Measurements from ENCODE around the gene VANGL2. TPM values are rescaled to one million over a fixed set of nuclear protein-coding genes. Genes with fewer than 3 reads are reported as not detected.

The VANGL2 gene
- total RNA-seq, 1 donor from 2014 or later: 12.3 TPM

DNA sequence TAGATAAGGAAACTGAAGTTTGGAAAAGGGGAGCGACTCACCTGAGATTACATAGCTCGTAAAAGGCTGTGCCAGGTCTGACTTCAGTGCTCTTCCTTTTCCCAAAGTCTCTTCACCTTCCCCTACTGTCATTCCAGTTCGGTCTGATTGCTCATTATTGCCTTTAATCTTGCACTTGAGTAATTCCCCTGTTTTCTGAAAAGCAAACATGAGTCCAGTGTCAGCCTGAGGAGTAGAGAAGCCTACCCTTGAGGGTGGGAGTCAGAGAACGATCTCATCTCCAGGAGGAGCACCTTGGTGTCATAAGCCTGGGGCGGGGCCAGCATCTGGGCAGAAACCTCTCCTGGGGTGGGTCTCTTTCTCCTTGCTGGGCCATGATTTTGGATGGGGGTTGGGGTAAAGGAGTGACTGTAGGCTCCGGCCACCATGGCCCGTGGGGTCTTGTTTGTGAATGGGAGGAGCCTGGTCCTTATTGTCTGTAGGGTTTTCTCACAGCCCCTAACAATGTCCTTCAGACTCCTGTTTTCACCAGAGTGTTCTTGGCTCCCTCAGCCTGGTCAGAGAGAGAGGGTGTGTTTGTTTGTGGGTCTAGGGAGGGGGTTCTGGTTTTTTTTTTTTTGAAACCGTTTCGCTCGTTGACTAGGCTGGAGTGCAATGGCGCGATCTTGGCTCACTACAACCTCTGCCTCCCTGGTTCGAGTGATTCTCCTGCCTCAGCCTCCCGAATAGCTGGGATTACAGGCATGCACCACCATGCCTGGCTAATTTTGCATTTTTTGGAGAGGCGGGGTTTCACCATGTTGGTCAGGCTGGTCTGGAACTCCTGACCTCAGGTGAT, 6.0 kb downstream of the VANGL2 start:
- ATAC-seq: peak; percentile 14

GRCh38 chr1:160407839-160408801, 7.8 kb downstream of the VANGL2 start:
- ATAC-seq: peak; percentile 88

DNA sequence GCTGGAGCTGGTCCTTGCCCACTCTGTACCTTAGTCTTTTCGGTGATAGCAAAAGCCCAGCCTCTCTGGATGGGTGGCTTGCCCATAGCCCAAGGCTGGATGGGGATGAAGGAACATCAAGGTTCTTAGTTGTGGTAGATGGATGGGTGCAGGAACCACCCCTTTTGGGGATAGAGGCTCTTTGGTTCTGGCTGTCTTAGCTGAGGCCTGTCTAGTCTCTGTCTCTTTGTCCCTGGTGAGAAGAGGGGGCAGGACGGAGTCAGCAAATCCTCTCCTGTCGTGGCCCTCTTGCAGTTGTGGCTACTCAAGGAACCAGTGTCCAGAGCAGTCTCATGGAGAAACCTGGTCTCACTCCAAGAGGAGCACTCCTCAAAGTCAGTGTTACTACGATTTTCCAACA, 8.5 kb downstream of the VANGL2 start:
- no peak for ATAC-seq

DNA sequence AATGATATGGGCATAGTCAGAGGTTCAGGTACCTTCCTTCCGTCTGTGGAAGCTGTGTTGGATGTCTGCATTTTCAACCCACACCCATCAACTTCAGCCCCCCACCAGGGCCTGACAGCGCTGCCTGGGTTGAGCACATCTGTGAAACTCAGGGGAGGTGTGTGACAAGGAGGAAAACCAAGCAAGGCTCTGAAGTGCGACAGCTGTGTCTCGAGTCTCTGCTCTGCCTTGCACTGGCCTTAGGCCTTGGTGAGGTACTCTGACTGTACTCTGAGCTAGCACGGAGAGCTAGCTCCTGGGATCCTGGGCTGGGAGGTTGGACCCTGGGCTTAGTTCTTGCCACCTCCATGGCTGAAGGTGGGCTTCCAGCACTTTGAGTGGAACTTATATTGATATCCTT, 9.1 kb downstream of the VANGL2 start:
- no peak for ATAC-seq

DNA sequence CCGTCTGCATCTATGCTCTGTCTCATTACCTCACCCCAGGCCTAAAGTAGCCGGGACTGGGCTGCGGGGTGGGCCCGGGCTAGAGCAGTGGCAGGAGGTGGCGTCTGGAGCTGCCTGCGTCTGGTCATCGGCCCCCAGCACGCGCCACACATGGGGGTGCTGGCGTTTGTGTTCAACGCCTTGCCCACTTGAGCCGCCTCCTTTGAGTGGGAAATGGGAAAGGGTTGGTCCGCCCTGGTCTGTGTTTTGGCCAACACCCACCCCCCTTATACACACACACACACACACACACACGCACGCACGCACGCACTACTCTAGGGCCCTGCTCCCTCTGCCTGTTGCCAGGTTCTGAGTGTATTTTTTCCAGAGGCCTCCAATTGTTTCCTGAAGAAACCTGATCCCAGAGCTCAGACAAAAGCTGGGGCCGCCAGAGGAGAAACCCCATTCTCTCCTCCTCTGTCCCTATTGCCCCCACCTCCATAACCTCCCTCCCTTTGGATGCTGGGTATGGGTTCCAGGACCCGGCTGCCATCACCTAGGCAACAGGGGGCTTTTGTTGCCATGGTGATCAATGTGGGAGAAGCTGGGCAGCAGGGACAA, 10.1 kb downstream of the VANGL2 start:
- ATAC-seq: no peak

DNA sequence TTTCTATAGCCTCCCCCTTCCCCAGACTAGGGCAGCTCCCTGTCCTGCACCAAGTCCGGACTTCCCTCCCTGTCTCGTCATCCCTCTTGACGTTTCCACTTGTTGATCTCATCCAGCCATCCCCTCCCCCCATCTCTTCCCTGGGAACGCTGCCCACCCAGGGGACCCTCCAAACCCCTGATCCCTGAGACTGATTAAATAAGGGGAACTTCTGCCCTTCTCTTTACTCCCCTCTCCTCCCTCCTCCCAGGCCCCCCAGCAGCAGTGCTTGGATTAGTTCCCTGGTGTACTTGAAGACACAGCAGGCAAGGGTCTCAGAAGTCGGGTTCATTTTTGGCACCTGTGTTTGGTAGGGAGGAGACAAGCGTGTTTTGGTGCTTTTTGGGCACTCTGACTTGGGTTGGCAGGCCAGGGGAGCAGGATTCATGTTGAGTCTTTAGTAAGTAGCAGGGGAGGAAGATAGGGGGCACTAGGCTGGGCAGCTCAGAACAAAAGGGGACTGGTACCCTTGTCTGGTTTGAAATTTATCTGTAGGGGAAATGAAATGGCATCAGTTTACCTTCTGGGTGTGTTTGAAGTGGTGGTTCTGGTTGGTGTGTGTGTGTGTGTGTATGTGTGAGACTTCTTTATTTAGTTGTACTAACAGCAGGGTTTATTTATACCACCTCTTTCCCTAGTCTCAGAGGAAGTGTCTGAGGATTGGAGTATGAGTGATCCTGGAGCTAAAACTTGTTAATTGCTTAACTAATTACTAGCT, 11.1 kb downstream of the VANGL2 start:
- no peak for ATAC-seq

- ATAC-seq: no peak
These were observed 11.6 kb downstream of the VANGL2 start for GRCh38 chr1:160412028-160412362.

GRCh38 chr1:160413716-160414115, 13.4 kb downstream of the VANGL2 start:
- no peak for ATAC-seq

- ATAC-seq: peak; percentile 89
These were observed 14.5 kb downstream of the VANGL2 start for GRCh38 chr1:160414881-160415280.

DNA sequence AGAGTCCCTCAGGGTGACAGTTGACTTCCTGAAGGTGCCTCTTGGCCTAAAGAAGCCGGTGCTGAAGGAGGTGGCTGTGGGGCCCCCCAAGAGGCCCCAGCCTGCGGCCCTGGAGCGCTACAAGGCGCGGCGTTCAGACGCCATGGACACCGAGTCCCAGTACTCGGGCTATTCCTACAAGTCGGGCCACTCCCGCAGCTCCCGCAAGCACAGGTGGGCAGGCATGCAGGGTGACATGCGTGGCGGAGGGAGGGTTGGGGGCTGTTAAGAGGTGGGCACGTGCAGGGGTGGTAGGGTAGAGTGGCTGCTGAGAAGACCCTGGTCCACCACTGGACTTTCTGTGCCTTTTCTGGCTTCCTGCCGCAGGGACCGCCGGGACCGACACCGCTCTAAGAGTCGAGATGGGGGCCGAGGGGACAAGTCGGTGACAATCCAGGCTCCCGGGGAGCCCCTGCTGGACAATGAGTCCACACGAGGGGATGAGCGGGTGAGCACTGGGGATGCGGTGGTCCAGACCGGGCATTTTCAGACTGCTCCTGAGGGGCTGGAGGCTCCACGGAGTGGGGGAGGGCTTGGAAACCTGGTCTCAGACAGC, 15.4 kb downstream of the VANGL2 start:
- no peak for ATAC-seq

- peak; percentile 68 for ATAC-seq
These were observed 16.0 kb downstream of the VANGL2 start for GRCh38 chr1:160416369-160416768.

DNA sequence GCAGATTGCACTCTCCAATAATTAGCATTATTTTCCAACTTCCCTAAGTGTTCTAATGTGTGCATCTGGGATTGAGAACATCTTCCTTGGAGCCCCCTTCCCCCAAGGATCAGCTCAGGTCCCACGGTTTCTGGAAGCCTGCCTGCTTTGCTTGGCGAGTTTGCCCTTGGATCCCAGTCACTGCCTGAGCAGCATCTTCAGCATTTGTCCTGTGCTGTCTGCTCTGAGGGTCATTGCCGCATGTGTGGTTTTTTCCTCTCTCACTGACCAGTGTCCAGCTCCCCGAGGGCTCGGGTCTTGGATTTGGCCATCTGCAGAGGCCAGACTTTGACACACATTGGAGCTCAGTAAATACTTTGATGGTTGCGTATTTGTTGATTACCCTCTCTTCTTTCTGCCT, 18.1 kb downstream of the VANGL2 start:
- no peak for ATAC-seq

- ATAC-seq: no peak
These were observed 18.9 kb downstream of the VANGL2 start for GRCh38 chr1:160419150-160419837.

GRCh38 chr1:160419838-160420169, 19.4 kb downstream of the VANGL2 start:
- ATAC-seq: no peak

- no peak for ATAC-seq
These were observed 20.8 kb downstream of the VANGL2 start for GRCh38 chr1:160420881-160421842.

- ATAC-seq: no peak
These were observed 21.5 kb downstream of the VANGL2 start for GRCh38 chr1:160421881-160422280.

- no peak for ATAC-seq
These were observed 23.6 kb downstream of the VANGL2 start for GRCh38 chr1:160423966-160424365.

GRCh38 chr1:160425847-160426246, 25.5 kb downstream of the VANGL2 start:
- no peak for ATAC-seq

- no peak for ATAC-seq
These were observed 27.3 kb downstream of the VANGL2 start for GRCh38 chr1:160427625-160428024.

GRCh38 chr1:160428053-160428452, 27.7 kb downstream of the VANGL2 start:
- no peak for ATAC-seq

All from esophagus mucosa (tissue), 1 donor.